ENCODE measurements around the gene TNNI2.
"Not testable (repeated sequence)": the region's sequence is repeated elsewhere in the genome, so short reads cannot be mapped to it uniquely, and the experiment has no call there.

The TNNI2 gene

GRCh38 chr11:1838426-1839144 lies at the start of gene TNNI2:
Gene TNNI2, plus strand, starts transcription at chr11:1838981. Its CDS starts 716 bp downstream, at chr11:1839697.
- DNase-seq: no peak

GRCh38 chr11:1791912-1792311 lies 46.9 kb upstream of the TNNI2 start:
- no peak for DNase-seq

GRCh38 chr11:1792461-1792860 lies 46.3 kb upstream of the TNNI2 start:
- DNase-seq: no peak

GRCh38 chr11:1793081-1793480 lies 45.7 kb upstream of the TNNI2 start:
- DNase-seq: no peak

GRCh38 chr11:1796413-1797011 lies 42.3 kb upstream of the TNNI2 start:
- no peak for DNase-seq

- DNase-seq: no peak
Measured at GRCh38 chr11:1797391-1798125, 41.2 kb upstream of the TNNI2 start.

- no peak for DNase-seq
Measured at GRCh38 chr11:1803246-1803645, 35.5 kb upstream of the TNNI2 start.

GRCh38 chr11:1803835-1804519 lies 34.8 kb upstream of the TNNI2 start:
- not testable (repeated sequence) for DNase-seq

- no peak for DNase-seq
Measured at GRCh38 chr11:1805525-1805924, 33.3 kb upstream of the TNNI2 start.

- no peak for DNase-seq
Measured at GRCh38 chr11:1807264-1807995, 31.4 kb upstream of the TNNI2 start.

- no peak for DNase-seq
Measured at GRCh38 chr11:1810761-1811160, 28.0 kb upstream of the TNNI2 start.

GRCh38 chr11:1812274-1812673 lies 26.5 kb upstream of the TNNI2 start:
- no peak for DNase-seq

GRCh38 chr11:1812801-1813200 lies 26.0 kb upstream of the TNNI2 start:
- no peak for DNase-seq

- not testable (repeated sequence) for DNase-seq
Measured at GRCh38 chr11:1813356-1813755, 25.4 kb upstream of the TNNI2 start.

GRCh38 chr11:1814691-1815090 lies 24.1 kb upstream of the TNNI2 start:
- DNase-seq: no peak

- DNase-seq: no peak
Measured at GRCh38 chr11:1815311-1815710, 23.5 kb upstream of the TNNI2 start.

GRCh38 chr11:1815751-1816150 lies 23.0 kb upstream of the TNNI2 start:
- DNase-seq: no peak

- no peak for DNase-seq
Measured at GRCh38 chr11:1817000-1817399, 21.8 kb upstream of the TNNI2 start.

- no peak for DNase-seq
Measured at GRCh38 chr11:1817511-1817910, 21.3 kb upstream of the TNNI2 start.

- no peak for DNase-seq
Measured at GRCh38 chr11:1819074-1819473, 19.7 kb upstream of the TNNI2 start.

GRCh38 chr11:1820463-1821325 lies 18.1 kb upstream of the TNNI2 start:
- no peak for DNase-seq

GRCh38 chr11:1821562-1821961 lies 17.2 kb upstream of the TNNI2 start:
- no peak for DNase-seq
